HepG2 (cell line): ENCODE measurements around the gene TTLL6. TPM values are rescaled to one million over a fixed set of nuclear protein-coding genes. Genes with fewer than 3 reads are reported as not detected.
A peak's percentile ranks its signal among the peaks of the same experiment; 100 is the strongest.

Experiments used
- ARID4A ChIP-seq: sonication (generic); formaldehyde crosslinking; IDR thresholded peaks from 2 replicates; pipeline ENCODE4 v1.5.0; 2020; ENCODE audit warnings: mild to moderate bottlenecking, missing genetic modification reagents, borderline replicate concordance
- GABPA ChIP-seq, 2 experiments: IDR thresholded peaks; 2 replicates each; pipeline ENCODE4 v1.6.1; 2011 to 2016; ENCODE audit warnings: low read depth in 2 of 2, low read length in 1 of 2, missing biosample characterization in 1 of 2, missing genetic modification characterization in 1 of 2
- IRF2 ChIP-seq: IDR thresholded peaks from 2 replicates; pipeline ENCODE4 v1.6.1; 2018; ENCODE audit warnings: missing genetic modification reagents, missing compliant biosample characterization
- NFKB2 ChIP-seq: sonication (generic); formaldehyde crosslinking; IDR thresholded peaks from 2 replicates; pipeline ENCODE4 v1.4.0; 2020; ENCODE audit warnings: missing genetic modification reagents, borderline replicate concordance
- SSRP1 ChIP-seq: IDR thresholded peaks from 2 replicates; pipeline ENCODE4 v1.6.1; 2016; ENCODE audit warnings: control low read depth
- ZBTB8A ChIP-seq: sonication (generic); formaldehyde crosslinking; IDR thresholded peaks from 2 replicates; pipeline ENCODE4 v1.4.0; 2020; ENCODE audit warnings: mild to moderate bottlenecking, low read depth, missing genetic modification reagents, borderline replicate concordance
- ZNF329 ChIP-seq: sonication (generic); formaldehyde crosslinking; IDR thresholded peaks from 2 replicates; pipeline ENCODE4 v1.9.0; 2021; ENCODE audit warnings: low read depth, mild to moderate bottlenecking, missing genetic modification reagents
- ZSCAN29 ChIP-seq: sonication (generic); formaldehyde crosslinking; conservative IDR thresholded peaks from 2 replicates; pipeline ENCODE4 v1.4.0; 2020; ENCODE audit warnings: mild to moderate bottlenecking, missing genetic modification reagents
- polyA plus RNA-seq, 8 experiments: library from polyadenylated mRNA; depleted of rRNA in 3 of 8; stranded (reverse) in 7 of 8; unstranded in 1 of 8; fragments of >200 nt; fragmentation: Illumina TruSeq in 4 of 8; extraction: Trizol in 4 of 8; gene quantifications; 2 replicates each; pipeline versions ENCODE4 v1.2.1 to v1.2.3, GENCODE V29; 2011 to 2016; ENCODE audit warnings: low read depth in 4 of 8, missing spikeins in 1 of 8, mixed read lengths in 1 of 8; ENCODE audit not compliant: insufficient read depth in 1 of 8
- total RNA-seq, 5 experiments: library from RNA; depleted of rRNA; stranded (reverse); fragments of >200 nt; fragmentation: Illumina TruSeq; extraction: Trizol; gene quantifications; 2 replicates each; pipeline ENCODE4 v1.2.3, GENCODE V29; 2016; ENCODE audit warnings: low read depth in 1 of 5
- TF ChIP-seq, protein P1 (sequence below): sonication (generic); formaldehyde crosslinking; IDR thresholded peaks from 2 replicates; pipeline ENCODE4 v1.4.0; 2020; ENCODE audit warnings: missing genetic modification reagents, mild to moderate bottlenecking, borderline replicate concordance
- TF ChIP-seq, protein P2 (sequence below): sonication (generic); formaldehyde crosslinking; IDR thresholded peaks from 2 replicates; pipeline ENCODE4 v1.5.0; 2020; ENCODE audit warnings: missing genetic modification reagents, mild to moderate bottlenecking, borderline replicate concordance

TTLL6 gene
- total and polyA plus RNA-seq, 2 of the 13 experiments (the other 11 are each of a cell fraction or from before 2014, with no cell fraction given), result 0.04 to 0.08 TPM

- peak; percentile 57 for TF ChIP-seq NFKB2
- TF ChIP-seq ZSCAN29 (CRISPR knock-in tag), result 0 out of 2 replicates have a peak, but pooled peaks have one; percentile 34
- TF ChIP-seq IRF2 (CRISPR knock-in tag), result peak; percentile 53
- no peak for TF ChIP-seq ZNF329
- TF ChIP-seq, protein P1, sequence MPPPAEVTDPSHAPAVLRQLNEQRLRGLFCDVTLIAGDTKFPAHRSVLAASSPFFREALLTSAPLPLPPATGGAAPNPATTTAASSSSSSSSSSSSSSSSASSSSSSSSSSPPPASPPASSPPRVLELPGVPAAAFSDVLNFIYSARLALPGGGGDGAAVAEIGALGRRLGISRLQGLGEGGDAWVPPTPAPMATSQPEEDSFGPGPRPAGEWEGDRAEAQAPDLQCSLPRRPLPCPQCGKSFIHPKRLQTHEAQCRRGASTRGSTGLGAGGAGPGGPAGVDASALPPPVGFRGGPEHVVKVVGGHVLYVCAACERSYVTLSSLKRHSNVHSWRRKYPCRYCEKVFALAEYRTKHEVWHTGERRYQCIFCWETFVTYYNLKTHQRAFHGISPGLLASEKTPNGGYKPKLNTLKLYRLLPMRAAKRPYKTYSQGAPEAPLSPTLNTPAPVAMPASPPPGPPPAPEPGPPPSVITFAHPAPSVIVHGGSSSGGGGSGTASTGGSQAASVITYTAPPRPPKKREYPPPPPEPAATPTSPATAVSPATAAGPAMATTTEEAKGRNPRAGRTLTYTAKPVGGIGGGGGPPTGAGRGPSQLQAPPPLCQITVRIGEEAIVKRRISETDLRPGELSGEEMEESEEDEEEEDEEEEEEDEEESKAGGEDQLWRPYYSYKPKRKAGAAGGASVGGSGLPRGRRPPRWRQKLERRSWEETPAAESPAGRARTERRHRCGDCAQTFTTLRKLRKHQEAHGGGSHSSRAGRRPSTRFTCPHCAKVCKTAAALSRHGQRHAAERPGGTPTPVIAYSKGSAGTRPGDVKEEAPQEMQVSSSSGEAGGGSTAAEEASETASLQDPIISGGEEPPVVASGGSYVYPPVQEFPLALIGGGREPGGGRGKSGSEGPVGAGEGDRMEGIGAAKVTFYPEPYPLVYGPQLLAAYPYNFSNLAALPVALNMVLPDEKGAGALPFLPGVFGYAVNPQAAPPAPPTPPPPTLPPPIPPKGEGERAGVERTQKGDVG (CRISPR knock-in tag), result peak; percentile 77
- TF ChIP-seq SSRP1 (CRISPR knock-in tag), result 0 out of 2 replicates have a peak, but pooled peaks have one; percentile 31
- peak; percentile 49; the same call in 1 of the 2 replicates for TF ChIP-seq ARID4A (CRISPR knock-in tag)
- TF ChIP-seq ZBTB8A (CRISPR knock-in tag), result 0 out of 2 replicates have a peak, but pooled peaks have one; percentile 55
- no peak for TF ChIP-seq GABPA (IDR thresholded peaks at IDR 0.05; ENCODE audit: low read depth, low read length)
- peak; percentile 38 for TF ChIP-seq GABPA (CRISPR knock-in tag; IDR thresholded peaks at IDR 0.05; ENCODE audit: low read depth)
- TF ChIP-seq, protein P2, sequence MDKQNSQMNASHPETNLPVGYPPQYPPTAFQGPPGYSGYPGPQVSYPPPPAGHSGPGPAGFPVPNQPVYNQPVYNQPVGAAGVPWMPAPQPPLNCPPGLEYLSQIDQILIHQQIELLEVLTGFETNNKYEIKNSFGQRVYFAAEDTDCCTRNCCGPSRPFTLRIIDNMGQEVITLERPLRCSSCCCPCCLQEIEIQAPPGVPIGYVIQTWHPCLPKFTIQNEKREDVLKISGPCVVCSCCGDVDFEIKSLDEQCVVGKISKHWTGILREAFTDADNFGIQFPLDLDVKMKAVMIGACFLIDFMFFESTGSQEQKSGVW (CRISPR knock-in tag), result no peak
These were observed 25.6 kb downstream of the TTLL6 start (continued) for GRCh38 chr17:48791128-48792032.
